ENCODE results near the gene SERPINB6.

DNA sequence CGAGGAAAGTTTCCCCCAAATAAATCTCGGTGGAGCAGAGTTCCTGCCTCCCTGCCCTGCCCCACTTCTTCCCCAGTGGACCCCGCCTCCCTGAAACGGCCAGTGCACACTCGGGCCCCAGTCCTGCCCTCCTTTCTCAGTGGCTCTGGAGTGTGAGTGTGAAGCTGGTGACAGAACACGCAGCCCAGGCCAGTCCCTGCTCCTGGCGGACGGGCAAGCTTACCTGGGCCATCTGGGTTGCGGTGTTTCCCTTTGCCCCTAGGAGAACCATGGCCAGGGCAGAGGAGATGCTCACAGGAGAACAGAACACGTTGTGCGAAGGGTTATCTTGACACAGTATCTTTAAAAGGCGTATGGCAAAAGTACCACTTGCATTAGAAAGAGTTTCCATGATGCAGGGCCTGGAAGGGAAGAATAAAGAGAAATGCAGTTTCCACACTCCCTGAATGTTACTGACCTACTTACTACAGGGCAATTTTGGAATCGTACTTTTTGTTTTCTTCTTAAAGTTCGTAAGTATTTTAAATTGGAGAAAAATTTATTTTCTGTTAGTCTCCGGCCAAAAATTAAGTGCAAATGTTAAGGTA, 71.1 kb downstream of the SERPINB6 start:
- TF ChIP-seq, protein P1, sequence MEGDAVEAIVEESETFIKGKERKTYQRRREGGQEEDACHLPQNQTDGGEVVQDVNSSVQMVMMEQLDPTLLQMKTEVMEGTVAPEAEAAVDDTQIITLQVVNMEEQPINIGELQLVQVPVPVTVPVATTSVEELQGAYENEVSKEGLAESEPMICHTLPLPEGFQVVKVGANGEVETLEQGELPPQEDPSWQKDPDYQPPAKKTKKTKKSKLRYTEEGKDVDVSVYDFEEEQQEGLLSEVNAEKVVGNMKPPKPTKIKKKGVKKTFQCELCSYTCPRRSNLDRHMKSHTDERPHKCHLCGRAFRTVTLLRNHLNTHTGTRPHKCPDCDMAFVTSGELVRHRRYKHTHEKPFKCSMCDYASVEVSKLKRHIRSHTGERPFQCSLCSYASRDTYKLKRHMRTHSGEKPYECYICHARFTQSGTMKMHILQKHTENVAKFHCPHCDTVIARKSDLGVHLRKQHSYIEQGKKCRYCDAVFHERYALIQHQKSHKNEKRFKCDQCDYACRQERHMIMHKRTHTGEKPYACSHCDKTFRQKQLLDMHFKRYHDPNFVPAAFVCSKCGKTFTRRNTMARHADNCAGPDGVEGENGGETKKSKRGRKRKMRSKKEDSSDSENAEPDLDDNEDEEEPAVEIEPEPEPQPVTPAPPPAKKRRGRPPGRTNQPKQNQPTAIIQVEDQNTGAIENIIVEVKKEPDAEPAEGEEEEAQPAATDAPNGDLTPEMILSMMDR (IDR thresholded peaks at IDR 0.05; ENCODE audit: low read depth, low read length, poor library complexity, severe bottlenecking): no peak
- no peak for TF ChIP-seq EZH2phosphoT487 (IDR thresholded peaks at IDR 0.05; ENCODE audit: borderline replicate concordance, low read length)
